Measurements from ENCODE around the gene HSP90AA1.

- TF ChIP-seq POLR2A (IDR thresholded peaks at IDR 0.05) (no peak), CTCF (IDR thresholded peaks at IDR 0.05) (no peak), EP300 (IDR thresholded peaks at IDR 0.05) (no peak)
Observed at GRCh38 chr14:102071283-102071998, 15.4 kb downstream of the HSP90AA1 start.

Data from suprapubic skin (tissue), 3 donors.